ENCODE measurements around the gene MSANTD7. TPM values are rescaled to one million over a fixed set of nuclear protein-coding genes. Genes with fewer than 3 reads are reported as not detected.

MSANTD7 gene
- total RNA-seq, 1 experiment from 2014 or later = 14.3 TPM

- TF ChIP-seq PREB (CRISPR knock-in tag; IDR thresholded peaks at IDR 0.05; ENCODE audit: borderline replicate concordance) (no peak), HMGXB4 (CRISPR knock-in tag; IDR thresholded peaks at IDR 0.05) (no peak), AFF4 (CRISPR knock-in tag; IDR thresholded peaks at IDR 0.05; ENCODE audit: borderline replicate concordance) (no peak), NR1H2 (CRISPR knock-in tag; IDR thresholded peaks at IDR 0.05) (no peak), E2F1 (CRISPR knock-in tag; IDR thresholded peaks at IDR 0.05) (no peak), EMX1 (CRISPR knock-in tag; IDR thresholded peaks at IDR 0.05) (no peak), ZNF281 (CRISPR knock-in tag; IDR thresholded peaks at IDR 0.05) (no peak)
These were observed 41.8 kb downstream of the MSANTD7 start (continued) for GRCh38 chr10:14879928-14880193.

- H3K27me3 Mint-ChIP-seq (ENCODE audit: low read depth) = no peaks in the 10 kb centered on the region
- peaks cover 13% of the 10 kb centered on the region for H3K36me3 Mint-ChIP-seq
- peak overlapping the region; percentile 84; the same call in 1 of the 2 replicates for H3K27ac Mint-ChIP-seq
- H3K4me3 Mint-ChIP-seq = peak overlapping the region; percentile 90
- ATAC-seq (no peak), DNase-seq (ENCODE audit: low spot score) (no peak)
- CTCF ChIA-PET = interaction anchor here (1.1 to 1.4 kb wide), 3 partner anchors 9 to 343 kb away, joined by 3 to 5 read pairs (median 4); partner anchors contain the start of gene DCLRE1C
- H3K9me3 Mint-ChIP-seq = no peaks in the 10 kb centered on the region
- POLR2A ChIA-PET = interaction anchor here (1.0 to 3.9 kb wide), 2 partner anchors 42 to 79 kb away, joined by 3 to 75 read pairs; partner anchors contain the start of genes CDNF, HSPA14, MEIG1 and MSANTD7
- H3K4me1 Mint-ChIP-seq = peaks cover 43% of the 10 kb centered on the region
- no peak for TF ChIP-seq MXD4 (CRISPR knock-in tag; IDR thresholded peaks at IDR 0.05; ENCODE audit: borderline replicate concordance)
- no peak for TF ChIP-seq ZNF219 (CRISPR knock-in tag; IDR thresholded peaks at IDR 0.05; ENCODE audit: borderline replicate concordance)
These were observed 42.1 kb downstream of the MSANTD7 start for GRCh38 chr10:14880229-14880628.

GRCh38 chr10:14884082-14884481 lies 46.0 kb downstream of the MSANTD7 start:
- no peak for DNase-seq (ENCODE audit: low spot score)
- no peak for ATAC-seq
- CTCF ChIA-PET = no interaction called here
- H3K4me1 Mint-ChIP-seq = peaks cover 24% of the 10 kb centered on the region
- peaks cover 13% of the 10 kb centered on the region for H3K36me3 Mint-ChIP-seq
- POLR2A ChIA-PET = no interaction called here
- no peaks in the 10 kb centered on the region for H3K9me3 Mint-ChIP-seq
- H3K27ac Mint-ChIP-seq = no peak overlapping the region
- H3K27me3 Mint-ChIP-seq (ENCODE audit: low read depth) = no peaks in the 10 kb centered on the region
- no peak overlapping the region for H3K4me3 Mint-ChIP-seq
- no peak for TF ChIP-seq MLX (CRISPR knock-in tag; IDR thresholded peaks at IDR 0.05)
- TF ChIP-seq NR3C1 (CRISPR knock-in tag; conservative IDR thresholded peaks at IDR 0.05; ENCODE audit: low read depth) = no peak
- no peak for TF ChIP-seq ESRRA (CRISPR knock-in tag; IDR thresholded peaks at IDR 0.05; ENCODE audit: borderline replicate concordance)
- no peak for TF ChIP-seq CTCF (IDR thresholded peaks at IDR 0.05)
- no peak for TF ChIP-seq ZNF512 (CRISPR knock-in tag; IDR thresholded peaks at IDR 0.05; ENCODE audit: borderline replicate concordance)
- no peak for TF ChIP-seq USF1 (CRISPR knock-in tag; IDR thresholded peaks at IDR 0.05)
- TF ChIP-seq GRHL2 (CRISPR knock-in tag; IDR thresholded peaks at IDR 0.05; ENCODE audit: insufficient replicate concordance, severe bottlenecking) = no peak
